ENCODE results near the gene MIER3.

MIER3 gene

GRCh38 chr5:56950626-56951125 lies 1.2 kb downstream of the MIER3 start:
- ChIA-PET POLR2A (interaction anchor here (1.1 to 3.8 kb wide), 5 partner anchors 12 to 223 kb away, joined by 4 to 32 read pairs (median 6); partner anchors contain the start of genes GPBP1 and SETD9), CTCF (interaction anchor here (0.5 to 1.2 kb wide), 3 partner anchors 40 to 187 kb away, joined by 3 to 4 read pairs (median 4); no protein-coding TSS in a partner anchor)
- peak; percentile 76 for DNase-seq (ENCODE audit: extremely low spot score)
- TF ChIP-seq SUZ12 (IDR thresholded peaks at IDR 0.05) (no peak), SP1 (IDR thresholded peaks at IDR 0.05) (no peak), FOXK2 (IDR thresholded peaks at IDR 0.05) (no peak), CTBP1 (IDR thresholded peaks at IDR 0.05; ENCODE audit: borderline replicate concordance) (no peak), ZNF384 (IDR thresholded peaks at IDR 0.05) (no peak), HDGF (IDR thresholded peaks at IDR 0.05; ENCODE audit: borderline replicate concordance) (no peak), ARNT (IDR thresholded peaks at IDR 0.05) (no peak), FOXM1 (IDR thresholded peaks at IDR 0.05; ENCODE audit: borderline replicate concordance) (no peak), FOXA1 (IDR thresholded peaks at IDR 0.05) (no peak), TARDBP (IDR thresholded peaks at IDR 0.05) (no peak), NFRKB (IDR thresholded peaks at IDR 0.05) (no peak), BHLHE40 (IDR thresholded peaks at IDR 0.05; ENCODE audit: borderline replicate concordance) (no peak)

GRCh38 chr5:56947052-56947451 lies 4.9 kb downstream of the MIER3 start:
- DNase-seq (ENCODE audit: extremely low spot score), result no peak
- TF ChIP-seq ELF4 (IDR thresholded peaks at IDR 0.05), result no peak
- no peak for TF ChIP-seq FOXK2 (IDR thresholded peaks at IDR 0.05)
- no peak for TF ChIP-seq ZNF384 (IDR thresholded peaks at IDR 0.05)
- TF ChIP-seq SUZ12 (IDR thresholded peaks at IDR 0.05), result no peak
- no peak for TF ChIP-seq LEF1 (IDR thresholded peaks at IDR 0.05; ENCODE audit: borderline replicate concordance)
- no peak for TF ChIP-seq BHLHE40 (IDR thresholded peaks at IDR 0.05; ENCODE audit: borderline replicate concordance)
- TF ChIP-seq TARDBP (IDR thresholded peaks at IDR 0.05), result no peak
- TF ChIP-seq SP1 (IDR thresholded peaks at IDR 0.05), result no peak
- TF ChIP-seq NFRKB (IDR thresholded peaks at IDR 0.05), result no peak
- no peak for TF ChIP-seq FOXA1 (IDR thresholded peaks at IDR 0.05)
- TF ChIP-seq PKNOX1 (IDR thresholded peaks at IDR 0.05), result no peak
- ChIA-PET POLR2A (no interaction called here), CTCF (no interaction called here)

GRCh38 chr5:56941981-56942380 lies 9.9 kb downstream of the MIER3 start:
- no peak for DNase-seq (ENCODE audit: extremely low spot score)
- CTCF ChIA-PET, result no interaction called here
- POLR2A ChIA-PET, result no interaction called here
- TF ChIP-seq PKNOX1 (IDR thresholded peaks at IDR 0.05) (no peak), L3MBTL2 (conservative IDR thresholded peaks at IDR 0.05) (no peak), CTBP1 (IDR thresholded peaks at IDR 0.05; ENCODE audit: borderline replicate concordance) (no peak), ZNF384 (IDR thresholded peaks at IDR 0.05) (no peak), ARNT (IDR thresholded peaks at IDR 0.05) (no peak), ELF4 (IDR thresholded peaks at IDR 0.05) (no peak), BHLHE40 (IDR thresholded peaks at IDR 0.05; ENCODE audit: borderline replicate concordance) (no peak), FOXA1 (IDR thresholded peaks at IDR 0.05) (no peak), FOXK2 (IDR thresholded peaks at IDR 0.05) (no peak), LEF1 (IDR thresholded peaks at IDR 0.05; ENCODE audit: borderline replicate concordance) (no peak), HDGF (IDR thresholded peaks at IDR 0.05; ENCODE audit: borderline replicate concordance) (no peak), SUZ12 (IDR thresholded peaks at IDR 0.05) (no peak), SP1 (IDR thresholded peaks at IDR 0.05) (no peak), NFRKB (IDR thresholded peaks at IDR 0.05) (no peak), FOXM1 (IDR thresholded peaks at IDR 0.05; ENCODE audit: borderline replicate concordance) (no peak), TARDBP (IDR thresholded peaks at IDR 0.05) (no peak)

GRCh38 chr5:56938858-56939257 lies 13.1 kb downstream of the MIER3 start:
- CTCF ChIA-PET, result no interaction called here
- no peak for TF ChIP-seq HDGF (IDR thresholded peaks at IDR 0.05; ENCODE audit: borderline replicate concordance)
- no peak for TF ChIP-seq BHLHE40 (IDR thresholded peaks at IDR 0.05; ENCODE audit: borderline replicate concordance)
- no peak for TF ChIP-seq SUZ12 (IDR thresholded peaks at IDR 0.05)
- TF ChIP-seq SP1 (IDR thresholded peaks at IDR 0.05), result no peak
- no peak for TF ChIP-seq FOXK2 (IDR thresholded peaks at IDR 0.05)
- no peak for TF ChIP-seq FOXM1 (IDR thresholded peaks at IDR 0.05; ENCODE audit: borderline replicate concordance)
- no peak for TF ChIP-seq TARDBP (IDR thresholded peaks at IDR 0.05)
- no peak for TF ChIP-seq ZNF384 (IDR thresholded peaks at IDR 0.05)
- TF ChIP-seq L3MBTL2 (conservative IDR thresholded peaks at IDR 0.05), result no peak
- no peak for TF ChIP-seq LEF1 (IDR thresholded peaks at IDR 0.05; ENCODE audit: borderline replicate concordance)
- TF ChIP-seq ARNT (IDR thresholded peaks at IDR 0.05), result no peak
- TF ChIP-seq CTBP1 (IDR thresholded peaks at IDR 0.05; ENCODE audit: borderline replicate concordance), result no peak
- TF ChIP-seq PKNOX1 (IDR thresholded peaks at IDR 0.05), result no peak
- no peak for TF ChIP-seq FOXA1 (IDR thresholded peaks at IDR 0.05)
- no peak for TF ChIP-seq NFRKB (IDR thresholded peaks at IDR 0.05)
- no peak for TF ChIP-seq ELF4 (IDR thresholded peaks at IDR 0.05)
- POLR2A ChIA-PET, result no interaction called here
- no peak for DNase-seq (ENCODE audit: extremely low spot score)

GRCh38 chr5:56934325-56934724 lies 17.6 kb downstream of the MIER3 start:
- POLR2A ChIA-PET, result interaction anchor here (2.4 kb wide), 1 partner anchor 25 kb away, joined by 7 read pairs; the partner anchor contains the start of gene SETD9
- no peak for TF ChIP-seq LEF1 (IDR thresholded peaks at IDR 0.05; ENCODE audit: borderline replicate concordance)
- no peak for TF ChIP-seq ELF4 (IDR thresholded peaks at IDR 0.05)
- no peak for TF ChIP-seq NFRKB (IDR thresholded peaks at IDR 0.05)
- TF ChIP-seq FOXK2 (IDR thresholded peaks at IDR 0.05), result no peak
- TF ChIP-seq ARNT (IDR thresholded peaks at IDR 0.05), result no peak
- TF ChIP-seq ZNF384 (IDR thresholded peaks at IDR 0.05), result no peak
- no peak for TF ChIP-seq CTBP1 (IDR thresholded peaks at IDR 0.05; ENCODE audit: borderline replicate concordance)
- TF ChIP-seq TARDBP (IDR thresholded peaks at IDR 0.05), result no peak
- no peak for DNase-seq (ENCODE audit: extremely low spot score)
- CTCF ChIA-PET, result no interaction called here

GRCh38 chr5:56922922-56923321 lies 29.0 kb downstream of the MIER3 start:
- DNase-seq (ENCODE audit: extremely low spot score), result no peak
- no peak for TF ChIP-seq ARNT (IDR thresholded peaks at IDR 0.05)
- no peak for TF ChIP-seq CTBP1 (IDR thresholded peaks at IDR 0.05; ENCODE audit: borderline replicate concordance)
- no peak for TF ChIP-seq SUZ12 (IDR thresholded peaks at IDR 0.05)
- TF ChIP-seq SP1 (IDR thresholded peaks at IDR 0.05), result no peak
- TF ChIP-seq TARDBP (IDR thresholded peaks at IDR 0.05), result no peak
- no peak for TF ChIP-seq ZNF384 (IDR thresholded peaks at IDR 0.05)
- no peak for TF ChIP-seq HDGF (IDR thresholded peaks at IDR 0.05; ENCODE audit: borderline replicate concordance)
- TF ChIP-seq ELF4 (IDR thresholded peaks at IDR 0.05), result no peak
- no peak for TF ChIP-seq FOXK2 (IDR thresholded peaks at IDR 0.05)
- no peak for TF ChIP-seq BHLHE40 (IDR thresholded peaks at IDR 0.05; ENCODE audit: borderline replicate concordance)
- no peak for TF ChIP-seq FOXM1 (IDR thresholded peaks at IDR 0.05; ENCODE audit: borderline replicate concordance)
- no peak for TF ChIP-seq LEF1 (IDR thresholded peaks at IDR 0.05; ENCODE audit: borderline replicate concordance)
- POLR2A ChIA-PET, result interaction anchor here (2.1 kb wide), 1 partner anchor 13 kb away, joined by 11 read pairs; the partner anchor contains the start of gene SETD9
- CTCF ChIA-PET, result no interaction called here

Measured in HEK293T (cell line).